Measurements from ENCODE around the gene CCDC178.
"Not testable (repeated sequence)": the region's sequence is repeated elsewhere in the genome, so short reads cannot be mapped to it uniquely, and the experiment has no call there.

DNA sequence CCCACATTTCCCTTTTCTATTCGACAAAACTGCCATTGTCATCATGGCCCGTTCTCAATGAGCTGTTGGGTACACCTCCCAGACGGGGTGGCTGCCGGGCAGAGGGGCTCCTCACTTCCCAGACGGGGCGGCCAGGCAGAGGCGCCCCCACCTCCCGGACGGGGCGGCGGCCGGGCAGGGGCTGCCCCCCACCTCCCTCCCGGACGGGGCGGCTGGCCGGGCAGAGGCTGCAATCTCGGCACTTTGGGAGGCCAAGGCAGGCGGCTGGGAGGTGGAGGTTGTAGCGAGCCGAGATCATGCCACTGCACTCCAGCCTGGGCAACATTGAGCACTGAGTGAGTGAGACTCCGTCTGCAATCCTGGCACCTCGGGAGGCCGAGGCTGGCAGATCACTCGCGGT lies 292.7 kb downstream of the CCDC178 start:
- not testable (repeated sequence) for TF ChIP-seq BHLHE40 (IDR thresholded peaks at IDR 0.05; ENCODE audit: low read depth, low read length); POLR2A (IDR thresholded peaks at IDR 0.05; ENCODE audit: low read length); EHF (CRISPR knock-in tag; IDR thresholded peaks at IDR 0.05); SMC3 (IDR thresholded peaks at IDR 0.05); MAFK (IDR thresholded peaks at IDR 0.05; ENCODE audit: partially characterized antibody); CBX8 (IDR thresholded peaks at IDR 0.05)
- TF ChIP-seq, protein P1, sequence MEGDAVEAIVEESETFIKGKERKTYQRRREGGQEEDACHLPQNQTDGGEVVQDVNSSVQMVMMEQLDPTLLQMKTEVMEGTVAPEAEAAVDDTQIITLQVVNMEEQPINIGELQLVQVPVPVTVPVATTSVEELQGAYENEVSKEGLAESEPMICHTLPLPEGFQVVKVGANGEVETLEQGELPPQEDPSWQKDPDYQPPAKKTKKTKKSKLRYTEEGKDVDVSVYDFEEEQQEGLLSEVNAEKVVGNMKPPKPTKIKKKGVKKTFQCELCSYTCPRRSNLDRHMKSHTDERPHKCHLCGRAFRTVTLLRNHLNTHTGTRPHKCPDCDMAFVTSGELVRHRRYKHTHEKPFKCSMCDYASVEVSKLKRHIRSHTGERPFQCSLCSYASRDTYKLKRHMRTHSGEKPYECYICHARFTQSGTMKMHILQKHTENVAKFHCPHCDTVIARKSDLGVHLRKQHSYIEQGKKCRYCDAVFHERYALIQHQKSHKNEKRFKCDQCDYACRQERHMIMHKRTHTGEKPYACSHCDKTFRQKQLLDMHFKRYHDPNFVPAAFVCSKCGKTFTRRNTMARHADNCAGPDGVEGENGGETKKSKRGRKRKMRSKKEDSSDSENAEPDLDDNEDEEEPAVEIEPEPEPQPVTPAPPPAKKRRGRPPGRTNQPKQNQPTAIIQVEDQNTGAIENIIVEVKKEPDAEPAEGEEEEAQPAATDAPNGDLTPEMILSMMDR (IDR thresholded peaks at IDR 0.05): not testable (repeated sequence)
- TF ChIP-seq, protein P2, sequence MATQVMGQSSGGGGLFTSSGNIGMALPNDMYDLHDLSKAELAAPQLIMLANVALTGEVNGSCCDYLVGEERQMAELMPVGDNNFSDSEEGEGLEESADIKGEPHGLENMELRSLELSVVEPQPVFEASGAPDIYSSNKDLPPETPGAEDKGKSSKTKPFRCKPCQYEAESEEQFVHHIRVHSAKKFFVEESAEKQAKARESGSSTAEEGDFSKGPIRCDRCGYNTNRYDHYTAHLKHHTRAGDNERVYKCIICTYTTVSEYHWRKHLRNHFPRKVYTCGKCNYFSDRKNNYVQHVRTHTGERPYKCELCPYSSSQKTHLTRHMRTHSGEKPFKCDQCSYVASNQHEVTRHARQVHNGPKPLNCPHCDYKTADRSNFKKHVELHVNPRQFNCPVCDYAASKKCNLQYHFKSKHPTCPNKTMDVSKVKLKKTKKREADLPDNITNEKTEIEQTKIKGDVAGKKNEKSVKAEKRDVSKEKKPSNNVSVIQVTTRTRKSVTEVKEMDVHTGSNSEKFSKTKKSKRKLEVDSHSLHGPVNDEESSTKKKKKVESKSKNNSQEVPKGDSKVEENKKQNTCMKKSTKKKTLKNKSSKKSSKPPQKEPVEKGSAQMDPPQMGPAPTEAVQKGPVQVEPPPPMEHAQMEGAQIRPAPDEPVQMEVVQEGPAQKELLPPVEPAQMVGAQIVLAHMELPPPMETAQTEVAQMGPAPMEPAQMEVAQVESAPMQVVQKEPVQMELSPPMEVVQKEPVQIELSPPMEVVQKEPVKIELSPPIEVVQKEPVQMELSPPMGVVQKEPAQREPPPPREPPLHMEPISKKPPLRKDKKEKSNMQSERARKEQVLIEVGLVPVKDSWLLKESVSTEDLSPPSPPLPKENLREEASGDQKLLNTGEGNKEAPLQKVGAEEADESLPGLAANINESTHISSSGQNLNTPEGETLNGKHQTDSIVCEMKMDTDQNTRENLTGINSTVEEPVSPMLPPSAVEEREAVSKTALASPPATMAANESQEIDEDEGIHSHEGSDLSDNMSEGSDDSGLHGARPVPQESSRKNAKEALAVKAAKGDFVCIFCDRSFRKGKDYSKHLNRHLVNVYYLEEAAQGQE (IDR thresholded peaks at IDR 0.05): not testable (repeated sequence)
